Measurements from ENCODE around the gene PACS1.

- TF ChIP-seq JUND (IDR thresholded peaks at IDR 0.05) (no peak), CHD2 (IDR thresholded peaks at IDR 0.05; ENCODE audit: low read length, partially characterized antibody) (no peak), CTCF (IDR thresholded peaks at IDR 0.05) (no peak), REST (IDR thresholded peaks at IDR 0.05; ENCODE audit: low read depth, low read length) (no peak), RXRA (IDR thresholded peaks at IDR 0.05; ENCODE audit: borderline replicate concordance, low read depth) (no peak), SMC3 (IDR thresholded peaks at IDR 0.05; ENCODE audit: low read depth, low read length) (no peak), EZH2phosphoT487 (IDR thresholded peaks at IDR 0.05; ENCODE audit: borderline replicate concordance, low read depth) (no peak), POLR2AphosphoS5 (IDR thresholded peaks at IDR 0.05; ENCODE audit: low read depth, low read length) (no peak), GATA2 (CRISPR knock-in tag; IDR thresholded peaks at IDR 0.05) (no peak)
Measured at GRCh38 chr11:66116576-66117361, 46.7 kb downstream of the PACS1 start.

All from SK-N-SH (cell line).